GM19372 (cell line): Measurements from ENCODE around the gene SPON1.
"Not testable (repeated sequence)": the region's sequence is repeated elsewhere in the genome, so short reads cannot be mapped to it uniquely, and the experiment has no call there.

Source experiments
- ATAC-seq: cut with Tn5 transposase; IDR thresholded peaks from one replicate; pipeline ENCODE4 v1.9.1; 2021; ENCODE audit warnings: mild to moderate bottlenecking, low read depth, moderate library complexity; ENCODE audit not compliant: unreplicated experiment

SPON1 gene

GRCh38 chr11:14259878-14260277 lies 297.4 kb downstream of the SPON1 start:
- ATAC-seq, result no peak

- no peak for ATAC-seq
These were observed 298.5 kb downstream of the SPON1 start for GRCh38 chr11:14261066-14261465.

GRCh38 chr11:14262271-14262846 lies 299.8 kb downstream of the SPON1 start:
- ATAC-seq, result no peak

- ATAC-seq, result no peak
These were observed 302.4 kb downstream of the SPON1 start for GRCh38 chr11:14264966-14265365.

GRCh38 chr11:14266622-14267021 lies 304.1 kb downstream of the SPON1 start:
- no peak for ATAC-seq

GRCh38 chr11:14267861-14268635 lies 305.5 kb downstream of the SPON1 start:
- no peak for ATAC-seq

GRCh38 chr11:14269692-14270573 lies 307.4 kb downstream of the SPON1 start:
- ATAC-seq, result peak; percentile 47

GRCh38 chr11:14270690-14271542 lies 308.4 kb downstream of the SPON1 start:
- peak; percentile 76 for ATAC-seq

- no peak for ATAC-seq
These were observed 311.4 kb downstream of the SPON1 start for GRCh38 chr11:14273895-14274294.

GRCh38 chr11:14275076-14275475 lies 312.6 kb downstream of the SPON1 start:
- ATAC-seq, result no peak

GRCh38 chr11:14278869-14279268 lies 316.3 kb downstream of the SPON1 start:
- not testable (repeated sequence) for ATAC-seq

GRCh38 chr11:14288189-14288935 lies 325.8 kb downstream of the SPON1 start:
- no peak for ATAC-seq

GRCh38 chr11:14290422-14290821 lies 327.9 kb downstream of the SPON1 start:
- ATAC-seq, result no peak

GRCh38 chr11:14299921-14300320 lies 337.4 kb downstream of the SPON1 start:
- ATAC-seq, result no peak

- peak; percentile 70 for ATAC-seq
These were observed 338.3 kb downstream of the SPON1 start for GRCh38 chr11:14300661-14301304.

- ATAC-seq, result no peak
These were observed 342.1 kb downstream of the SPON1 start for GRCh38 chr11:14304601-14305000.

- ATAC-seq, result no peak
These were observed 343.1 kb downstream of the SPON1 start for GRCh38 chr11:14305649-14306048.

GRCh38 chr11:14306481-14306880 lies 344.0 kb downstream of the SPON1 start:
- no peak for ATAC-seq
